ENCODE data around the gene BIN1.
A peak's percentile ranks its signal among the peaks of the same experiment; 100 is the strongest.

BIN1 gene

GRCh38 chr2:127095367-127095641 lies 11.7 kb downstream of the BIN1 start:
- Mint-ChIP-seq H3K27ac (no peak overlapping the region), H3K4me1 (no peaks in the 10 kb centered on the region), H3K9me3 (no peaks in the 10 kb centered on the region), H3K4me3 (no peak overlapping the region), H3K27me3 (no peaks in the 10 kb centered on the region), H3K36me3 (no peaks in the 10 kb centered on the region)
- DNase-seq (ENCODE audit: low spot score in 2 of 2) (no peak), ATAC-seq (ENCODE audit: low read depth) (no peak)

- no peaks in the 10 kb centered on the region for H3K27me3 Mint-ChIP-seq
- H3K4me3 Mint-ChIP-seq = no peak overlapping the region
- no peaks in the 10 kb centered on the region for H3K36me3 Mint-ChIP-seq
- no peak for DNase-seq (ENCODE audit: low spot score in 2 of 2)
- H3K9me3 Mint-ChIP-seq = no peaks in the 10 kb centered on the region
- no peak overlapping the region for H3K27ac Mint-ChIP-seq
- H3K4me1 Mint-ChIP-seq = peaks cover 5% of the 10 kb centered on the region
- ATAC-seq (ENCODE audit: low read depth) = no peak
Measured at GRCh38 chr2:127094509-127095366, 12.2 kb downstream of the BIN1 start.

GRCh38 chr2:127093648-127094210 lies 13.2 kb downstream of the BIN1 start:
- no peak overlapping the region for H3K27ac Mint-ChIP-seq
- no peaks in the 10 kb centered on the region for H3K27me3 Mint-ChIP-seq
- H3K4me3 Mint-ChIP-seq = no peak overlapping the region
- no peaks in the 10 kb centered on the region for H3K9me3 Mint-ChIP-seq
- H3K4me1 Mint-ChIP-seq = peaks cover 5% of the 10 kb centered on the region
- DNase-seq (ENCODE audit: low spot score in 2 of 2) (no peak), ATAC-seq (ENCODE audit: low read depth) (no peak)
- H3K36me3 Mint-ChIP-seq = no peaks in the 10 kb centered on the region

GRCh38 chr2:127092901-127093516 lies 13.9 kb downstream of the BIN1 start:
- Mint-ChIP-seq H3K4me1 (peaks cover 11% of the 10 kb centered on the region), H3K36me3 (no peaks in the 10 kb centered on the region), H3K27ac (no peak overlapping the region), H3K4me3 (no peak overlapping the region), H3K27me3 (no peaks in the 10 kb centered on the region), H3K9me3 (no peaks in the 10 kb centered on the region)
- ATAC-seq (ENCODE audit: low read depth) (no peak), DNase-seq (ENCODE audit: low spot score in 2 of 2) (no peak)

- Mint-ChIP-seq H3K36me3 (no peaks in the 10 kb centered on the region), H3K4me3 (no peak overlapping the region), H3K27ac (no peak overlapping the region)
Measured at GRCh38 chr2:127092306-127092705, 14.6 kb downstream of the BIN1 start.

GRCh38 chr2:127091886-127092285 lies 15.1 kb downstream of the BIN1 start:
- peaks cover 19% of the 10 kb centered on the region for H3K4me1 Mint-ChIP-seq
- no peaks in the 10 kb centered on the region for H3K27me3 Mint-ChIP-seq
- DNase-seq (ENCODE audit: low spot score in 2 of 2) (no peak), ATAC-seq (ENCODE audit: low read depth) (no peak)
- H3K4me3 Mint-ChIP-seq = no peak overlapping the region
- no peaks in the 10 kb centered on the region for H3K36me3 Mint-ChIP-seq
- H3K27ac Mint-ChIP-seq = no peak overlapping the region
- no peaks in the 10 kb centered on the region for H3K9me3 Mint-ChIP-seq

More at GRCh38 chr2:127092306-127092705, 14.6 kb downstream of the BIN1 start:
- Mint-ChIP-seq H3K9me3 (no peaks in the 10 kb centered on the region), H3K27me3 (no peaks in the 10 kb centered on the region), H3K4me1 (peaks cover 14% of the 10 kb centered on the region)
- DNase-seq (ENCODE audit: low spot score in 2 of 2) (no peak), ATAC-seq (ENCODE audit: low read depth) (no peak)

GRCh38 chr2:127091148-127091547 lies 15.8 kb downstream of the BIN1 start:
- Mint-ChIP-seq H3K4me3 (no peak overlapping the region), H3K9me3 (no peaks in the 10 kb centered on the region), H3K4me1 (peaks cover 24% of the 10 kb centered on the region), H3K36me3 (no peaks in the 10 kb centered on the region), H3K27me3 (no peaks in the 10 kb centered on the region), H3K27ac (peak overlapping the region; percentile 13)
- no peak for DNase-seq (ENCODE audit: low spot score in 2 of 2)
- ATAC-seq (ENCODE audit: low read depth) = no peak

GRCh38 chr2:127090281-127091120 lies 16.5 kb downstream of the BIN1 start:
- Mint-ChIP-seq H3K4me1 (peaks cover 30% of the 10 kb centered on the region), H3K27me3 (no peaks in the 10 kb centered on the region)
- no peak for DNase-seq (ENCODE audit: low spot score in 2 of 2)

GRCh38 chr2:127089478-127090235 lies 17.3 kb downstream of the BIN1 start:
- DNase-seq (ENCODE audit: low spot score in 2 of 2) (no peak), ATAC-seq (ENCODE audit: low read depth) (no peak)
- Mint-ChIP-seq H3K36me3 (no peaks in the 10 kb centered on the region), H3K9me3 (no peaks in the 10 kb centered on the region), H3K27ac (no peak overlapping the region), H3K27me3 (no peaks in the 10 kb centered on the region), H3K4me3 (no peak overlapping the region), H3K4me1 (peaks cover 36% of the 10 kb centered on the region)

More at GRCh38 chr2:127090281-127091120, 16.5 kb downstream of the BIN1 start:
- Mint-ChIP-seq H3K9me3 (no peaks in the 10 kb centered on the region), H3K27ac (peak overlapping the region; percentile 13), H3K36me3 (no peaks in the 10 kb centered on the region), H3K4me3 (no peak overlapping the region)
- ATAC-seq (ENCODE audit: low read depth) = no peak

- DNase-seq (ENCODE audit: low spot score in 2 of 2) = no peak
- no peak overlapping the region for H3K27ac Mint-ChIP-seq
- H3K27me3 Mint-ChIP-seq = no peaks in the 10 kb centered on the region
- no peaks in the 10 kb centered on the region for H3K9me3 Mint-ChIP-seq
- no peak overlapping the region for H3K4me3 Mint-ChIP-seq
- H3K36me3 Mint-ChIP-seq = no peaks in the 10 kb centered on the region
- H3K4me1 Mint-ChIP-seq = peaks cover 40% of the 10 kb centered on the region
- ATAC-seq (ENCODE audit: low read depth) = no peak
Measured at GRCh38 chr2:127088706-127089105, 18.2 kb downstream of the BIN1 start.

- Mint-ChIP-seq H3K9me3 (no peaks in the 10 kb centered on the region), H3K4me1 (peaks cover 44% of the 10 kb centered on the region), H3K4me3 (no peak overlapping the region), H3K27ac (no peak overlapping the region), H3K27me3 (no peaks in the 10 kb centered on the region), H3K36me3 (no peaks in the 10 kb centered on the region)
- no peak for ATAC-seq (ENCODE audit: low read depth)
- no peak for DNase-seq (ENCODE audit: low spot score in 2 of 2)
Measured at GRCh38 chr2:127087791-127088495, 19.0 kb downstream of the BIN1 start.

- Mint-ChIP-seq H3K4me1 (peaks cover 48% of the 10 kb centered on the region), H3K27me3 (no peaks in the 10 kb centered on the region), H3K27ac (peak overlapping the region; percentile 87), H3K36me3 (no peaks in the 10 kb centered on the region), H3K4me3 (peak overlapping the region; percentile 82), H3K9me3 (no peaks in the 10 kb centered on the region)
- DNase-seq (ENCODE audit: low spot score in 2 of 2) (peak in 1 of 2 donors; percentile 34), ATAC-seq (ENCODE audit: low read depth) (peak; percentile 47)
Measured at GRCh38 chr2:127086990-127087790, 19.8 kb downstream of the BIN1 start.

Measured in memory B cell (primary cell).